Peyer's patch (tissue), 4 donors: ENCODE data around the gene LTBP1.

Source experiments
- CTCF ChIP-seq, 6 experiments: fragments of 450-650 bp in 4 of 6; fragments of 200-600 bp in 2 of 6; sonication (generic) in 1 of 6; IDR thresholded peaks; one replicate each; pipeline ENCODE4 v1.5.1; 2017 to 2019; ENCODE audit warnings: antibody characterized with exemption in 6 of 6, mild to moderate bottlenecking in 3 of 6, moderate library complexity in 1 of 6
- POLR2A ChIP-seq, 2 donors: fragments of 450-650 bp; IDR thresholded peaks; one replicate each; pipeline ENCODE4 v1.5.1; 2017; ENCODE audit warnings: antibody characterized with exemption in 2 of 2, mild to moderate bottlenecking in 2 of 2, moderate library complexity in 2 of 2

GRCh38 chr2:33292063-33292462, 345.3 kb downstream of the LTBP1 start:
- no peak for TF ChIP-seq CTCF (IDR thresholded peaks at IDR 0.05)
- TF ChIP-seq POLR2A (IDR thresholded peaks at IDR 0.05): no peak
